Erythroblast (primary cell): ENCODE results near the gene ALPK3.

Experiments used
- GATA1 ChIP-seq: IDR thresholded peaks from 2 replicates; pipeline ENCODE4 v1.6.1; 2011; ENCODE audit warnings: low read depth, mild to moderate bottlenecking, control low read depth, low read length, moderate library complexity
- POLR2A ChIP-seq: IDR thresholded peaks from 2 replicates; pipeline ENCODE4 v1.6.1; 2011; ENCODE audit warnings: mild to moderate bottlenecking, low read length

GRCh38 chr15:84835661-84836337, 18.6 kb downstream of the ALPK3 start:
- no peak for TF ChIP-seq POLR2A
- no peak for TF ChIP-seq GATA1
